SK-N-SH (cell line): Measurements from ENCODE around the gene DAGLB. TPM values are rescaled to one million over a fixed set of nuclear protein-coding genes. Genes with fewer than 3 reads are reported as not detected.

Source experiments
- CTCF ChIA-PET: fragments of 300-600, 350-600 bp; formaldehyde crosslinking; extraction: SDS; loops from one replicate; lab custom pipeline; 2021; lab: Yijun Ruan, JAX
- POLR2A ChIA-PET: fragments of 350-600 bp; sonication (Branson Sonifier 250); formaldehyde crosslinking; extraction: SDS; loops from one replicate; lab custom pipeline; 2020; ENCODE audit warnings: antibody characterized with exemption, inconsistent platforms; lab: Yijun Ruan, JAX
- DNase-seq: peaks from one replicate; pipeline ENCODE4 v3.0.0; 2012
- H2AFZ ChIP-seq: fragments of 200-600 bp; sonication (generic); 2 replicates; pipeline ENCODE4 v1.8.1; 2016; ENCODE audit warnings: antibody characterized with exemption, mild to moderate bottlenecking, low read depth
- H3F3A ChIP-seq: fragments of 200-600 bp; sonication (generic); replicated peaks from 2 replicates; pipeline ENCODE3; 2016; ENCODE audit warnings: antibody characterized with exemption, mild to moderate bottlenecking; ENCODE audit not compliant: insufficient read depth
- H3K27ac ChIP-seq, 2 experiments: fragments of 200-500 bp in 1 of 2; fragments of 200-600 bp in 1 of 2; sonication (Bioruptor generic) in 1 of 2; sonication (generic), shearing (Covaris generic) in 1 of 2; 2 replicates each; pipeline versions ENCODE4 v1.5.1 to v1.6.1; 2014 to 2016; ENCODE audit warnings: low read depth in 2 of 2, inconsistent platforms in 1 of 2, low read length in 1 of 2, mild to moderate bottlenecking in 1 of 2, mixed read lengths in 1 of 2
- H3K27me3 ChIP-seq: fragments of 200-600 bp; sonication (generic), shearing (Covaris generic); 2 replicates; pipeline ENCODE4 v1.6.1; 2016; ENCODE audit warnings: mixed run types; ENCODE audit not compliant: insufficient read depth
- H3K36me3 ChIP-seq, 2 experiments: fragments of 200-500 bp in 1 of 2; fragments of 200-600 bp in 1 of 2; sonication (Bioruptor generic) in 1 of 2; sonication (generic) in 1 of 2; replicated peaks in 1 of 2; 2 replicates each; pipeline versions ENCODE3 to v1.5.1; 2014 to 2016; ENCODE audit warnings: low read length in 1 of 2, mild to moderate bottlenecking in 1 of 2; ENCODE audit not compliant: insufficient read depth in 2 of 2, control insufficient read depth in 1 of 2
- H3K4me1 ChIP-seq, 2 experiments: fragments of 200-500 bp in 1 of 2; fragments of 200-600 bp in 1 of 2; sonication (Bioruptor generic) in 1 of 2; sonication (generic), shearing (Covaris generic) in 1 of 2; 2 replicates each; pipeline versions ENCODE4 v1.5.1 to v1.6.1; 2014 to 2016; ENCODE audit warnings: low read depth in 1 of 2, low read length in 1 of 2, mixed run types in 1 of 2; ENCODE audit not compliant: insufficient read depth in 2 of 2, control insufficient read depth in 1 of 2
- H3K4me2 ChIP-seq: fragments of 200-600 bp; sonication (generic), shearing (Covaris generic); 2 replicates; pipeline ENCODE4 v1.6.1; 2017; ENCODE audit warnings: mixed run types
- H3K4me3 ChIP-seq, 2 experiments: fragments of 200-500 bp in 1 of 2; fragments of 200-600 bp in 1 of 2; sonication (Bioruptor generic) in 1 of 2; sonication (generic), shearing (Covaris generic) in 1 of 2; 2 replicates each; pipeline versions ENCODE4 v1.5.1 to v1.8.1; 2014 to 2016; ENCODE audit warnings: low read depth in 2 of 2, inconsistent platforms in 1 of 2, low read length in 1 of 2, mild to moderate bottlenecking in 1 of 2, mixed read lengths in 1 of 2, moderate library complexity in 1 of 2
- H3K79me2 ChIP-seq: fragments of 200-600 bp; sonication (generic); 2 replicates; pipeline ENCODE4 v1.8.1; 2017; ENCODE audit warnings: mild to moderate bottlenecking; ENCODE audit not compliant: insufficient read depth
- H3K9ac ChIP-seq: fragments of 200-600 bp; sonication (generic); 2 replicates; pipeline ENCODE4 v1.6.1; 2017; ENCODE audit warnings: mixed run types
- H3K9me2 ChIP-seq: fragments of 200-600 bp; sonication (generic); 2 replicates; pipeline ENCODE4 v1.6.1; 2017; ENCODE audit warnings: mixed run types
- H3K9me3 ChIP-seq: fragments of 200-600 bp; sonication (generic); 2 replicates; pipeline ENCODE4 v1.6.1; 2017; ENCODE audit warnings: mixed run types, mild to moderate bottlenecking, moderate library complexity
- H4K20me1 ChIP-seq: fragments of 200-600 bp; sonication (generic); 2 replicates; pipeline ENCODE4 v1.6.1; 2017; ENCODE audit warnings: mild to moderate bottlenecking, mixed run types; ENCODE audit not compliant: insufficient read depth
- ELF1 ChIP-seq: IDR thresholded peaks from 2 replicates; pipeline ENCODE4 v1.4.0; 2012
- FOXJ3 ChIP-seq: sonication (generic); formaldehyde crosslinking; IDR thresholded peaks from 2 replicates; pipeline ENCODE4 v1.5.1; 2020; ENCODE audit warnings: mild to moderate bottlenecking, missing genetic modification reagents
- GABPA ChIP-seq: IDR thresholded peaks from 2 replicates; pipeline ENCODE4 v1.4.0; 2012; ENCODE audit warnings: low read depth, mild to moderate bottlenecking
- IRF3 ChIP-seq: fragments of 150-350 bp; IDR thresholded peaks from 2 replicates; pipeline ENCODE4 v1.6.1; 2016; ENCODE audit warnings: mild to moderate bottlenecking, low read depth, low read length
- MXI1 ChIP-seq: IDR thresholded peaks from 2 replicates; pipeline ENCODE4 v1.6.1; 2012; ENCODE audit warnings: mild to moderate bottlenecking, low read depth, low read length, improper control_type of control experiment
- NRF1 ChIP-seq: IDR thresholded peaks from 2 replicates; pipeline ENCODE4 v1.6.1; 2012; ENCODE audit warnings: low read depth, mild to moderate bottlenecking, low read length
- POLR2AphosphoS5 ChIP-seq: IDR thresholded peaks from 2 replicates; pipeline ENCODE4 v1.6.1; 2012; ENCODE audit warnings: low read depth, low read length
- RXRA ChIP-seq: IDR thresholded peaks from 2 replicates; pipeline ENCODE4 v1.4.0; 2012; ENCODE audit warnings: low read depth, mild to moderate bottlenecking, borderline replicate concordance
- SIN3A ChIP-seq: IDR thresholded peaks from 2 replicates; pipeline ENCODE4 v1.6.1; 2012; ENCODE audit warnings: low read depth, mild to moderate bottlenecking, low read length, moderate library complexity, borderline replicate concordance
- TAF1 ChIP-seq: IDR thresholded peaks from 2 replicates; pipeline ENCODE4 v1.6.1; 2012; ENCODE audit warnings: low read depth, mild to moderate bottlenecking, low read length, moderate library complexity, borderline replicate concordance
- TEAD4 ChIP-seq: IDR thresholded peaks from 2 replicates; pipeline ENCODE4 v1.4.0; 2012; ENCODE audit warnings: mild to moderate bottlenecking, borderline replicate concordance; ENCODE audit not compliant: insufficient read depth
- USF2 ChIP-seq: fragments of 150-350 bp; IDR thresholded peaks from 2 replicates; pipeline ENCODE4 v1.6.1; 2017; ENCODE audit warnings: antibody characterized with exemption, low read length, low read depth, borderline replicate concordance
- ZBTB33 ChIP-seq: IDR thresholded peaks from 2 replicates; pipeline ENCODE4 v1.4.0; 2012; ENCODE audit warnings: low read depth, borderline replicate concordance
- WGBS: methylation state at CpG from one replicate; pipeline ENCODE4 v1.1.6; 2017; ENCODE audit warnings: low lambda C conversion rate; 5-methylcytosine and 5-hydroxymethylcytosine counted together
- polyA plus RNA-seq, 3 experiments: library from polyadenylated mRNA; depleted of rRNA; stranded (reverse); fragments of >200 nt; gene quantifications; 2 replicates each; pipeline ENCODE4 v1.2.3, GENCODE V29; 2012

Gene DAGLB
- polyA plus RNA-seq (2012; rRNA removed): 24.1 and 27.4 TPM in 2 replicates
- polyA plus RNA-seq (2012; cell fraction: cytosol; rRNA removed): 13.7 and 17.3 TPM in 2 replicates
- polyA plus RNA-seq (2012; cell fraction: nucleus; rRNA removed): 69.2 and 80.2 TPM in 2 replicates

GRCh38 chr7:6447581-6448199, at the start of gene DAGLB:
Gene DAGLB, minus strand, starts transcription at chr7:6447954. Its CDS starts 112 bp downstream, at chr7:6447842.
- H3K9ac ChIP-seq: peak within 1 kb of the TSS; percentile 95
- DNase-seq: peak; percentile 100
- H3K79me2 ChIP-seq: peaks cover 46% of the 10 kb centered on the region
- peaks cover 8 to 27% of the 10 kb centered on the region in 2 experiments for H3K36me3 ChIP-seq
- H3K27me3 ChIP-seq: no peaks in the 10 kb centered on the region
- TF ChIP-seq ELF1 (peak; percentile 45; the same call in 1 of the 2 replicates), TAF1 (peak; percentile 80), FOXJ3 (CRISPR knock-in tag) (no peak), RXRA (no peak), NRF1 (peak; percentile 100), POLR2AphosphoS5 (peak; percentile 98), GABPA (peak; percentile 40; the same call in 1 of the 2 replicates), TEAD4 (no peak), SIN3A (peak; percentile 86; the same call in 1 of the 2 replicates), MXI1 (peak; percentile 75)
- no peaks in the 10 kb centered on the region for H3K9me3 ChIP-seq
- CTCF ChIA-PET: interaction anchor here (1.4 kb wide), 1 partner anchor 10 kb away, joined by 9 read pairs; no protein-coding TSS in a partner anchor
- H4K20me1 ChIP-seq: no peaks in the 10 kb centered on the region
- peak within 1 kb of the TSS; percentile 92 for H3K4me2 ChIP-seq
- under 1% methylated on average over 43 of the region's 61 CpGs for WGBS
- H2AFZ ChIP-seq: peak within 1 kb of the TSS; percentile 76
- H3K4me1 ChIP-seq: peaks cover 6 to 21% of the 10 kb centered on the region in 2 experiments; a peak in 3 of 4 replicates
- H3K4me3 ChIP-seq: peak within 1 kb of the TSS; percentile 70 to 95
- peaks cover 57% of the 10 kb centered on the region for H3F3A ChIP-seq
- no peaks in the 10 kb centered on the region for H3K9me2 ChIP-seq
- peak within 1 kb of the TSS; percentile 74 to 92 for H3K27ac ChIP-seq
- POLR2A ChIA-PET: interaction anchor here (0.8 to 1.2 kb wide), 2 partner anchors 9 to 48 kb away, joined by 3 to 6 read pairs; no protein-coding TSS in a partner anchor

GRCh38 chr7:6497637-6497905, 49.8 kb upstream of the DAGLB start:
- H3K4me3 ChIP-seq: no peak overlapping the region
- H3K9ac ChIP-seq: no peak overlapping the region
- no peaks in the 10 kb centered on the region for H3K79me2 ChIP-seq
- H4K20me1 ChIP-seq: no peaks in the 10 kb centered on the region
- H3K27ac ChIP-seq: no peak overlapping the region
- H3K36me3 ChIP-seq: no peaks in the 10 kb centered on the region
- no peak overlapping the region for H2AFZ ChIP-seq
- no peaks in the 10 kb centered on the region for H3K9me2 ChIP-seq
- no peaks in the 10 kb centered on the region for H3K9me3 ChIP-seq
- TF ChIP-seq IRF3: no peak
- no peak for TF ChIP-seq ZBTB33
- TF ChIP-seq USF2: no peak
- no peak for TF ChIP-seq MXI1
- no peak overlapping the region for H3K4me2 ChIP-seq
- no peaks in the 10 kb centered on the region for H3K27me3 ChIP-seq
- POLR2A ChIA-PET: no interaction called here
- whole genome bisulfite sequencing: 77% methylated on average over 4 of the region's 14 CpGs
- peaks cover 0 to 24% of the 10 kb centered on the region in 2 experiments; a peak in 1 of 4 replicates for H3K4me1 ChIP-seq
- CTCF ChIA-PET: interaction anchor here (1.2 kb wide), 1 partner anchor 18 kb away, joined by 7 read pairs; no protein-coding TSS in a partner anchor
- peaks cover 5% of the 10 kb centered on the region for H3F3A ChIP-seq
- peak; percentile 51 for DNase-seq
